B cell (primary cell): ENCODE results near the gene ZSCAN10. TPM values are rescaled to one million over a fixed set of nuclear protein-coding genes. Genes with fewer than 3 reads are reported as not detected.

Experiments used
- ATAC-seq: fragments of 200-7000 bp; cut with Tn5 transposase; one replicate; pipeline ENCODE4 v1.10.0; 2021; ENCODE audit warnings: low read depth, mild to moderate bottlenecking, moderate number of reproducible peaks, moderate library complexity
- CTCF ChIA-PET: fragments of 350-600 bp; sonication (Branson Sonifier 250); formaldehyde crosslinking; loops from one replicate; lab custom pipeline; 2021; ENCODE audit warnings: antibody characterized with exemption, inconsistent platforms; lab: Charles Lee
- POLR2A ChIA-PET: fragments of 350-600 bp; sonication (Branson Sonifier 250); formaldehyde crosslinking; loops from one replicate; lab custom pipeline; 2021; ENCODE audit warnings: antibody characterized with exemption; lab: Charles Lee
- DNase-seq: peaks from one replicate; pipeline ENCODE4 v3.0.0; 2013
- H2AFZ ChIP-seq: 2 replicates; pipeline ENCODE4 v1.6.1; 2012; ENCODE audit warnings: mild to moderate bottlenecking, low read depth, low read length; ENCODE audit not compliant: insufficient read depth, poor library complexity, severe bottlenecking
- H3K27ac ChIP-seq, 2 donors: 1 replicate in 1 of 2; 2 replicates in 1 of 2; pipeline ENCODE4 v1.5.1; 2012 to 2013; ENCODE audit warnings: low read length in 2 of 2, mild to moderate bottlenecking in 2 of 2, moderate library complexity in 1 of 2
- H3K27me3 ChIP-seq, 4 experiments: fragments of 200-600 bp in 1 of 4; sonication (generic) in 1 of 4; replicated peaks in 1 of 4; 1 replicate in 2 of 4; 2 replicates in 2 of 4; pipeline versions ENCODE4 v1.6.1 to v1.7.0; 2013 to 2016; ENCODE audit warnings: low read length in 3 of 4, mild to moderate bottlenecking in 2 of 4, mixed read lengths in 1 of 4, moderate library complexity in 1 of 4; ENCODE audit not compliant: insufficient read depth in 4 of 4, control insufficient read depth in 3 of 4; ENCODE audit errors: control extremely low read depth in 1 of 4
- H3K36me3 ChIP-seq, 2 experiments: replicated peaks in 1 of 2; 1 replicate in 1 of 2; 2 replicates in 1 of 2; pipeline versions ENCODE4 v1.6.1 to v1.7.1; 2013; ENCODE audit warnings: low read length in 1 of 2; ENCODE audit not compliant: insufficient read depth in 2 of 2, control insufficient read depth in 1 of 2; ENCODE audit errors: control extremely low read depth in 1 of 2, extremely low read depth in 1 of 2
- H3K4me1 ChIP-seq, 2 donors: fragments of 200-600 bp in 1 of 2; sonication (generic) in 1 of 2; 1 replicate in 1 of 2; 2 replicates in 1 of 2; pipeline versions ENCODE4 v1.5.1 to v1.6.1; 2013 to 2017; ENCODE audit warnings: low read length in 2 of 2; ENCODE audit not compliant: control insufficient read depth in 2 of 2, insufficient read depth in 2 of 2
- H3K4me2 ChIP-seq: replicated peaks from 2 replicates; pipeline ENCODE3; 2012; ENCODE audit warnings: mild to moderate bottlenecking, low read depth, low read length; ENCODE audit not compliant: poor library complexity, severe bottlenecking
- H3K4me3 ChIP-seq, 5 experiments: fragments of 200-600 bp in 1 of 5; sonication (generic) in 1 of 5; 1 replicate in 3 of 5; 2 replicates in 2 of 5; pipeline versions ENCODE4 v1.5.1 to v1.7.0; 2011 to 2016; ENCODE audit warnings: low read length in 4 of 5, mild to moderate bottlenecking in 4 of 5, low read depth in 2 of 5, control low read depth in 1 of 5, moderate library complexity in 1 of 5; ENCODE audit not compliant: insufficient read depth in 1 of 5; ENCODE audit errors: control extremely low read depth in 1 of 5, extremely low read depth in 1 of 5
- H3K79me2 ChIP-seq: fragments of 200-600 bp; sonication (generic); one replicate; pipeline ENCODE4 v1.6.0; 2016; ENCODE audit warnings: low read length; ENCODE audit not compliant: control insufficient read depth, insufficient read depth
- H3K9ac ChIP-seq: fragments of 200-600 bp; sonication (generic); 2 replicates; pipeline ENCODE4 v1.6.1; 2017; ENCODE audit warnings: mild to moderate bottlenecking, low read length, moderate library complexity
- H3K9me3 ChIP-seq, 3 donors: one replicate each; pipeline versions ENCODE4 v1.6.1 to v1.7.1; 2013; ENCODE audit warnings: low read length in 2 of 3; ENCODE audit not compliant: control insufficient read depth in 2 of 3, insufficient read depth in 1 of 3; ENCODE audit errors: control extremely low read depth in 1 of 3
- H4K20me1 ChIP-seq: 2 replicates; pipeline ENCODE4 v1.6.0; 2012; ENCODE audit warnings: mild to moderate bottlenecking, low read length; ENCODE audit not compliant: insufficient read depth, control insufficient read depth, poor library complexity, severe bottlenecking
- H3K27ac Mint-ChIP-seq: one replicate; pipeline ENCODE4 v1.8.0; 2021; ENCODE audit warnings: mixed read lengths
- H3K27me3 Mint-ChIP-seq: one replicate; pipeline ENCODE4 v1.8.0; 2021; ENCODE audit warnings: mixed read lengths
- H3K4me1 Mint-ChIP-seq: one replicate; pipeline ENCODE4 v1.8.0; 2021; ENCODE audit warnings: mixed read lengths
- H3K4me3 Mint-ChIP-seq: one replicate; pipeline ENCODE4 v1.8.0; 2021; ENCODE audit warnings: mixed read lengths
- H3K9me3 Mint-ChIP-seq: one replicate; pipeline ENCODE4 v1.8.0; 2022; ENCODE audit warnings: mixed read lengths; ENCODE audit not compliant: insufficient read depth
- EZH2 ChIP-seq: IDR thresholded peaks from 2 replicates; pipeline ENCODE4 v1.6.1; 2012; ENCODE audit warnings: borderline replicate concordance, low read depth, mild to moderate bottlenecking, moderate library complexity, low read length; ENCODE audit not compliant: insufficient read depth, poor library complexity, severe bottlenecking
- WGBS: methylation state at CpG from one replicate; pipeline ENCODE4 v1.1.5; 2013; ENCODE audit warnings: missing lambda C conversion rate; ENCODE audit not compliant: insufficient coverage; 5-methylcytosine and 5-hydroxymethylcytosine counted together
- intact Hi-C: fragments of 100-400 bp; cut with micrococcal nuclease; formaldehyde crosslinking; loops from one replicate; pipeline ENCODE4 v1.10.0; 2022
- polyA plus RNA-seq: library from polyadenylated mRNA; depleted of rRNA; stranded (reverse); fragments of >200 nt; gene quantifications from 2 replicates; pipeline ENCODE4 v1.2.3, GENCODE V29; 2012
- total RNA-seq, 2 donors: library from RNA; stranded (reverse); fragments of 120-200 nt in 1 of 2; gene quantifications; 1 replicate in 1 of 2; 2 replicates in 1 of 2; pipeline versions ENCODE4 v1.2.3 to v1.2.4, GENCODE V29; 2013 to 2022
- TF ChIP-seq, protein P1 (sequence below): fragments of 200-600 bp; IDR thresholded peaks from one replicate; pipeline ENCODE4 v1.8.0; 2022; ENCODE audit warnings: antibody characterized with exemption, mild to moderate bottlenecking

Gene ZSCAN10
- total and polyA plus RNA-seq, 2 donors (not counting 1 experiment from before 2014, with no cell fraction given), result not detected

- Histone ChIP-seq H3K27ac (no peak overlapping the region), H3K4me3 (no peak overlapping the region), H3K4me2 (no peak overlapping the region), H3K36me3 (peaks cover 0 to 23% of the 10 kb centered on the region in 2 experiments), H3K4me1 (no peaks in the 10 kb centered on the region), H3K9ac (no peak overlapping the region), H3K9me3 (no peaks in the 10 kb centered on the region), H4K20me1 (no peaks in the 10 kb centered on the region), H2AFZ (no peak overlapping the region), H3K27me3 (no peaks in the 10 kb centered on the region), H3K79me2 (peaks cover 4% of the 10 kb centered on the region)
- ATAC-seq (no peak), DNase-seq (no peak)
- TF ChIP-seq EZH2, result no peak
- TF ChIP-seq, protein P1, sequence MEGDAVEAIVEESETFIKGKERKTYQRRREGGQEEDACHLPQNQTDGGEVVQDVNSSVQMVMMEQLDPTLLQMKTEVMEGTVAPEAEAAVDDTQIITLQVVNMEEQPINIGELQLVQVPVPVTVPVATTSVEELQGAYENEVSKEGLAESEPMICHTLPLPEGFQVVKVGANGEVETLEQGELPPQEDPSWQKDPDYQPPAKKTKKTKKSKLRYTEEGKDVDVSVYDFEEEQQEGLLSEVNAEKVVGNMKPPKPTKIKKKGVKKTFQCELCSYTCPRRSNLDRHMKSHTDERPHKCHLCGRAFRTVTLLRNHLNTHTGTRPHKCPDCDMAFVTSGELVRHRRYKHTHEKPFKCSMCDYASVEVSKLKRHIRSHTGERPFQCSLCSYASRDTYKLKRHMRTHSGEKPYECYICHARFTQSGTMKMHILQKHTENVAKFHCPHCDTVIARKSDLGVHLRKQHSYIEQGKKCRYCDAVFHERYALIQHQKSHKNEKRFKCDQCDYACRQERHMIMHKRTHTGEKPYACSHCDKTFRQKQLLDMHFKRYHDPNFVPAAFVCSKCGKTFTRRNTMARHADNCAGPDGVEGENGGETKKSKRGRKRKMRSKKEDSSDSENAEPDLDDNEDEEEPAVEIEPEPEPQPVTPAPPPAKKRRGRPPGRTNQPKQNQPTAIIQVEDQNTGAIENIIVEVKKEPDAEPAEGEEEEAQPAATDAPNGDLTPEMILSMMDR, result no peak
- H3K4me1 Mint-ChIP-seq, result no peaks in the 10 kb centered on the region
- H3K27ac Mint-ChIP-seq, result no peak overlapping the region
- no peaks in the 10 kb centered on the region for H3K27me3 Mint-ChIP-seq
- intact Hi-C loops, result no loop called here
- H3K4me3 Mint-ChIP-seq, result no peak overlapping the region
- 91% methylated on average over 21 of the region's 23 CpGs for WGBS
- H3K9me3 Mint-ChIP-seq, result no peaks in the 10 kb centered on the region
- ChIA-PET CTCF (interaction anchor here (0.8 to 2.0 kb wide), 2 partner anchors 8 to 14 kb away, joined by 3 to 5 read pairs; partner anchors contain the start of gene ZNF213), POLR2A (no interaction called here)
Measured at GRCh38 chr16:3143598-3144320, 44.7 kb upstream of the ZSCAN10 start.

- Histone ChIP-seq H3K27me3 (no peaks in the 10 kb centered on the region), H3K36me3 (peaks cover 0 to 28% of the 10 kb centered on the region in 2 experiments), H3K79me2 (peaks cover 4% of the 10 kb centered on the region), H3K4me2 (no peak overlapping the region), H3K9ac (no peak overlapping the region), H3K9me3 (no peaks in the 10 kb centered on the region), H3K4me3 (no peak overlapping the region), H3K4me1 (no peaks in the 10 kb centered on the region), H3K27ac (no peak overlapping the region), H2AFZ (no peak overlapping the region), H4K20me1 (no peaks in the 10 kb centered on the region)
- H3K27me3 Mint-ChIP-seq, result no peaks in the 10 kb centered on the region
- POLR2A ChIA-PET, result no interaction called here
- no peak overlapping the region for H3K27ac Mint-ChIP-seq
- H3K4me1 Mint-ChIP-seq, result no peaks in the 10 kb centered on the region
- DNase-seq, result no peak
- ATAC-seq, result no peak
- CTCF ChIA-PET, result interaction anchor here (2.0 kb wide), 1 partner anchor 8 kb away, joined by 5 read pairs; the partner anchor contains the start of gene ZNF213
- H3K9me3 Mint-ChIP-seq, result no peaks in the 10 kb centered on the region
- intact Hi-C loops, result no loop called here
- TF ChIP-seq, protein P1, result no peak
- 97% methylated on average over 11 of the region's 11 CpGs for WGBS
- no peak overlapping the region for H3K4me3 Mint-ChIP-seq
Measured at GRCh38 chr16:3143189-3143588, 44.1 kb upstream of the ZSCAN10 start.
